OCI-LY1 (cell line): Measurements from ENCODE around the gene MT1A.

ENCODE experiments used
- CTCF ChIP-seq: fragments of 200-600 bp; sonication (generic), shearing (Covaris generic); IDR thresholded peaks from 2 replicates; pipeline ENCODE4 v1.5.1; 2017; ENCODE audit warnings: mild to moderate bottlenecking, antibody characterized with exemption, low read length, moderate library complexity, mixed read lengths
- EZH2 ChIP-seq: fragments of 200-600 bp; sonication (generic), shearing (Covaris generic); IDR thresholded peaks from 2 replicates; pipeline ENCODE4 v1.8.0; 2017; ENCODE audit warnings: borderline replicate concordance, mixed run types, mild to moderate bottlenecking, antibody characterized with exemption, low read length, moderate library complexity, mixed read lengths

GRCh38 chr16:56652600-56652999 is 14.1 kb downstream of the MT1A start:
- no peak for TF ChIP-seq CTCF
- no peak for TF ChIP-seq EZH2
